Measurements from ENCODE around the gene BET1L. TPM values are rescaled to one million over a fixed set of nuclear protein-coding genes. Genes with fewer than 3 reads are reported as not detected.

Gene BET1L
- total RNA-seq, 1 experiment from 2014 or later = 56.8 TPM

DNA sequence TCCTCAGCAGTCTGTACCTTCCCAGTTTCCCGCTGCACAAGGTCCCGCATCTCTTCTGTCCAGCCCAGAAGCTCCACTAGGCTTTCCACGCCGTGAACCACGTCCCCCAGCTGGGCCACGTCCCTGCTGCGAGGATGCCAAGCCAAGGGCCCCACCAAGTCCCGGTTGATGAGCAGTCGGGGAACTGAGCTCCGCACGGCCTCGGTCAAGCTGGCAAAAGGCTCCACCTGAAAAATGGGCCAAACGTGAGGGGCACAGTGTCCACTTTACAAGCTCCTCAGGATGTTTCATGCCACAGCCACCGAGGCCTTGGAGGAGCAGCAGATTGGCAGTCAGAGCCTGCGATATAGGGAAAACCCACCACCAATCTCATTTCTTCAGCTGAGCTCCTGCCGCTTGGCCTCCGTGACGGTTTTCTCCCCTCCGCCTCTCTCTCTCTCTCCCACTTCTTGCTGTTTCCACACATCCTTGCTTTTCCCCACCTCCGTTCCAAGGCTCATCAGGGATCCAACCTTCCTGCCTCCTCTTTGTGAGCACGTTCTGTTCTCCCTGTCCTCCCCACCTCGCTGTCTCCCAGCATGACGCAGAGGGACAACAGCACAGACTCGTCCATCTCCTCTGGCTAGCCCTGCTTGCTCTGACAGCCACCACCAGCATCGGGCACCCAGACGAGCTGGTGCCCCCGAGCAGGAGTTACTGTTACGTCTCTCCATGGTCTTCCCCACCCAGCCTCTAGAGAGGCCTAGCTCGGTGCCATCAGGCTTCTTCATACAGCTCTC is 11.8 kb upstream of the BET1L start:
- DNase-seq = no peak
- no peaks in the 10 kb centered on the region for H3K9me3 Mint-ChIP-seq (ENCODE audit: unreplicated experiment)
- CTCF ChIA-PET = no interaction called here
- H3K4me1 Mint-ChIP-seq (ENCODE audit: low read depth, unreplicated experiment) = no peaks in the 10 kb centered on the region
- intact Hi-C loops (cut with micrococcal nuclease; ENCODE audit: unreplicated experiment) = no loop called here
- H3K27me3 ChIP-seq (replicated peaks; ENCODE audit: control insufficient read depth, insufficient read depth, low read length) = no peaks in the 10 kb centered on the region
- POLR2A ChIA-PET = interaction anchor here (1.2 kb wide), 1 partner anchor 12 kb away, joined by 4 read pairs; the partner anchor contains the start of genes BET1L and RIC8A
- peaks cover 19% of the 10 kb centered on the region for H3K4me1 ChIP-seq
- H3K27ac Mint-ChIP-seq (ENCODE audit: unreplicated experiment) = no peak overlapping the region
- H3K4me3 Mint-ChIP-seq (ENCODE audit: unreplicated experiment) = no peak overlapping the region
- no peaks in the 10 kb centered on the region for H3K9me3 ChIP-seq
- TF ChIP-seq, protein P1, sequence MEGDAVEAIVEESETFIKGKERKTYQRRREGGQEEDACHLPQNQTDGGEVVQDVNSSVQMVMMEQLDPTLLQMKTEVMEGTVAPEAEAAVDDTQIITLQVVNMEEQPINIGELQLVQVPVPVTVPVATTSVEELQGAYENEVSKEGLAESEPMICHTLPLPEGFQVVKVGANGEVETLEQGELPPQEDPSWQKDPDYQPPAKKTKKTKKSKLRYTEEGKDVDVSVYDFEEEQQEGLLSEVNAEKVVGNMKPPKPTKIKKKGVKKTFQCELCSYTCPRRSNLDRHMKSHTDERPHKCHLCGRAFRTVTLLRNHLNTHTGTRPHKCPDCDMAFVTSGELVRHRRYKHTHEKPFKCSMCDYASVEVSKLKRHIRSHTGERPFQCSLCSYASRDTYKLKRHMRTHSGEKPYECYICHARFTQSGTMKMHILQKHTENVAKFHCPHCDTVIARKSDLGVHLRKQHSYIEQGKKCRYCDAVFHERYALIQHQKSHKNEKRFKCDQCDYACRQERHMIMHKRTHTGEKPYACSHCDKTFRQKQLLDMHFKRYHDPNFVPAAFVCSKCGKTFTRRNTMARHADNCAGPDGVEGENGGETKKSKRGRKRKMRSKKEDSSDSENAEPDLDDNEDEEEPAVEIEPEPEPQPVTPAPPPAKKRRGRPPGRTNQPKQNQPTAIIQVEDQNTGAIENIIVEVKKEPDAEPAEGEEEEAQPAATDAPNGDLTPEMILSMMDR (IDR thresholded peaks at IDR 0.05; ENCODE audit: insufficient read depth in 1 of 2, low read depth in 1 of 2, low read length in 1 of 2, severe bottlenecking in 1 of 2, unreplicated experiment in 1 of 2) = no peak
- no TSS peak for BruUV-seq (replicated peaks)
- H3K4me3 ChIP-seq (ENCODE audit: low read depth, low read length) = no peak overlapping the region
- peaks cover 4% of the 10 kb centered on the region; the same call in 1 of the 2 replicates for H3K36me3 ChIP-seq (ENCODE audit: control insufficient read depth, insufficient read depth, low read length)
- no peaks in the 10 kb centered on the region for H3K27me3 Mint-ChIP-seq (ENCODE audit: insufficient read depth, unreplicated experiment)
- peaks cover 33% of the 10 kb centered on the region for H3K36me3 Mint-ChIP-seq (ENCODE audit: insufficient read depth, unreplicated experiment)

DNA sequence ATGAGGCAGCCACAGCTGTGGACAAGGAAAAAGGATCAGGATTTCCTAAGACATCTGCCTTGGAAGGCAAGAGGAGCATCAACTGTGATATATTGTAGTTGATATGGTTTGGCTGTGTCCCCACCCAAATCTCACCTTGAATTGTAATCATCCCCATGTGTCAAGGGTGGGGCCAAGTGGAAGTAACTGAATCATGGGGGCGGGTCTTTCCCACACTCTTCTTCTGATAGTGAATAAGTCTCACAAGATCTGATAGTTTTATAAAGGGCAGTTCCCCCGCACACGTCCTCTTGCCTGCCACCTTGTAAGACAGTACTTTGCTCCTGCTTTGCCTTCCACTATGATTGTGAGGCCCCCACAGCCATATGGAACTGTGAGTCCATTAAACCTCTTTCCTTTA is 10.5 kb upstream of the BET1L start:
- no TSS peak for BruUV-seq (replicated peaks)
- H3K27me3 ChIP-seq (replicated peaks; ENCODE audit: control insufficient read depth, insufficient read depth, low read length) = no peaks in the 10 kb centered on the region
- no peaks in the 10 kb centered on the region for H3K27me3 Mint-ChIP-seq (ENCODE audit: insufficient read depth, unreplicated experiment)
- H3K4me3 ChIP-seq (ENCODE audit: low read depth, low read length) = no peak overlapping the region
- H3K4me1 ChIP-seq = peaks cover 19% of the 10 kb centered on the region
- H3K36me3 Mint-ChIP-seq (ENCODE audit: insufficient read depth, unreplicated experiment) = peaks cover 41% of the 10 kb centered on the region
- H3K4me3 Mint-ChIP-seq (ENCODE audit: unreplicated experiment) = no peak overlapping the region
- CTCF ChIA-PET = no interaction called here
- no peaks in the 10 kb centered on the region for H3K9me3 Mint-ChIP-seq (ENCODE audit: unreplicated experiment)
- peaks cover 7% of the 10 kb centered on the region for H3K4me1 Mint-ChIP-seq (ENCODE audit: low read depth, unreplicated experiment)
- TF ChIP-seq, protein P1 (IDR thresholded peaks at IDR 0.05; ENCODE audit: insufficient read depth in 1 of 2, low read depth in 1 of 2, low read length in 1 of 2, severe bottlenecking in 1 of 2, unreplicated experiment in 1 of 2) = no peak
- peaks cover 6% of the 10 kb centered on the region; the same call in 1 of the 2 replicates for H3K36me3 ChIP-seq (ENCODE audit: control insufficient read depth, insufficient read depth, low read length)
- POLR2A ChIA-PET = no interaction called here
- H3K27ac Mint-ChIP-seq (ENCODE audit: unreplicated experiment) = no peak overlapping the region
- DNase-seq = no peak
- intact Hi-C loops (cut with micrococcal nuclease; ENCODE audit: unreplicated experiment) = no loop called here
- H3K9me3 ChIP-seq = no peaks in the 10 kb centered on the region

DNA sequence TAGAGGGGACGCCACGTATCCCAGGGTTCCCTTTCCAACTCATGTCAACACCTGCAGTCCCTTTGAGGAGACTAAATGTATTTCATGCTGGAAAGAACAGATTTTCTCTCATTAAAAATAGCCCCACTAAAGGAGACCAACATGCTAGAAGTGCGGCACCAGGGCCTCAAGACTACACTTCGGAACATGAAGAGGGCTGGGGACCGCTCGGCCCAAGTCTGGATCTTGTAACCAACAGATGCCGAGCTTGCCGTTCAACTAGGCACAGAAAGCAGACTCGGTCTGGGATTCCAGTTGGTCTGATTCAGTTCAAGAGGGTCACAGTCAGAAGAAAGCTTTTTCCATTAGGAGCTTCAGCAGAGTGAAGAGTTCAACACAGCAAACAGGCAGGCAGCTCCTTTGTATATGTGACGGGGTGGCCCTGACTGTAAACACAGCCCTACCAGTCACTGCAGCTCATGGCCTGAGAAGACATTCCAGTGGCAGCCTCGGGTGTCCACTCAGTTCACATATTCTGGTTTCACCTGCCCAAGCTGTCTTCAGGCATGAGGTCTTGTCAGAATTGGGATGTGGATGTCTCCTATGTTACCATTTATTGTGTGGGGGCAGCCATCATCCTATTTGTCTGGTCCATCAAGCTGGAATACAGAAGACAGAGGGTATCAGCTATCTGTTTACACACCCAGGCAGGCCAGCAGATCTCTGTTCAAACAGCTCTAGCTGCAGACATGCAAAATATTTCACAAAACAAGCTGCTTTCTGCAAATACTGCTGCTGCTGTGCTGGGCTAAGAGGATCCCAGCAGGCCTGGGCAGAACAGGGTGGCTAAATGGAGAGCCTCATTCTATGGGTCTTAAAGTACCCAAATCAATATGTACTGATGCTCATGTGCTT is 9.1 kb upstream of the BET1L start:
- ChIA-PET POLR2A (interaction anchor here (0.6 to 1.9 kb wide), 2 partner anchors 9 to 20 kb away, joined by 3 to 24 read pairs; partner anchors contain the start of genes BET1L, PSMD13 and RIC8A), CTCF (interaction anchor here (1.5 to 1.9 kb wide), 2 partner anchors 9 to 34 kb away, joined by 5 read pairs; partner anchors contain the start of genes BET1L and RIC8A)
- no peak overlapping the region for H3K4me3 ChIP-seq (ENCODE audit: low read depth, low read length)
- TF ChIP-seq, protein P1 (IDR thresholded peaks at IDR 0.05; ENCODE audit: insufficient read depth in 1 of 2, low read depth in 1 of 2, low read length in 1 of 2, severe bottlenecking in 1 of 2, unreplicated experiment in 1 of 2) = no peak
- peaks cover 6% of the 10 kb centered on the region; the same call in 1 of the 2 replicates for H3K36me3 ChIP-seq (ENCODE audit: control insufficient read depth, insufficient read depth, low read length)
- Mint-ChIP-seq H3K4me1 (ENCODE audit: low read depth, unreplicated experiment) (peaks cover 7% of the 10 kb centered on the region), H3K27me3 (ENCODE audit: insufficient read depth, unreplicated experiment) (no peaks in the 10 kb centered on the region), H3K4me3 (ENCODE audit: unreplicated experiment) (no peak overlapping the region), H3K36me3 (ENCODE audit: insufficient read depth, unreplicated experiment) (peaks cover 51% of the 10 kb centered on the region), H3K27ac (ENCODE audit: unreplicated experiment) (peak overlapping the region; percentile 63), H3K9me3 (ENCODE audit: unreplicated experiment) (no peaks in the 10 kb centered on the region)
- TSS peak; percentile 34 for BruUV-seq (replicated peaks)
- no peaks in the 10 kb centered on the region for H3K27me3 ChIP-seq (replicated peaks; ENCODE audit: control insufficient read depth, insufficient read depth, low read length)
- H3K4me1 ChIP-seq = peaks cover 19% of the 10 kb centered on the region
- no peaks in the 10 kb centered on the region for H3K9me3 ChIP-seq
- intact Hi-C loops (cut with micrococcal nuclease; ENCODE audit: unreplicated experiment) = no loop called here
- peak in 1 of 2 experiments; percentile 32 for DNase-seq

All from Caco-2 (cell line).